Left ventricle myocardium inferior (tissue), 1 donor: ENCODE results near the gene PSG2. TPM values are rescaled to one million over a fixed set of nuclear protein-coding genes. Genes with fewer than 3 reads are reported as not detected.
"Not testable (repeated sequence)": the region's sequence is repeated elsewhere in the genome, so short reads cannot be mapped to it uniquely, and the experiment has no call there.

Experiments used
- DNase-seq: peaks from one replicate; pipeline ENCODE4 v3.0.0-alpha.2; 2020
- H3K27ac ChIP-seq: fragments of 200-600 bp; replicated peaks from 2 replicates; pipeline ENCODE4 v1.8.0; 2021
- H3K27me3 ChIP-seq: fragments of 200-600 bp; 2 replicates; pipeline ENCODE4 v1.8.0; 2021; ENCODE audit warnings: low read depth
- H3K36me3 ChIP-seq: fragments of 200-600 bp; 2 replicates; pipeline ENCODE4 v1.8.0; 2021
- H3K4me1 ChIP-seq: fragments of 200-600 bp; 2 replicates; pipeline ENCODE4 v1.8.0; 2021
- H3K4me3 ChIP-seq: fragments of 200-600 bp; 2 replicates; pipeline ENCODE4 v1.8.0; 2021; ENCODE audit warnings: mild to moderate bottlenecking, moderate library complexity
- H3K9me3 ChIP-seq: fragments of 200-600 bp; replicated peaks from 2 replicates; pipeline ENCODE4 v1.8.0; 2021
- CTCF ChIP-seq: fragments of 200-600 bp; IDR thresholded peaks from 2 replicates; pipeline ENCODE4 v1.8.0; 2021; ENCODE audit warnings: antibody characterized with exemption, mild to moderate bottlenecking, borderline replicate concordance
- intact Hi-C: fragments of 100-400 bp; cut with micrococcal nuclease; formaldehyde crosslinking; loops from one replicate; pipeline ENCODE4 v1.11.0; 2022
- long read RNA-seq: library from polyadenylated mRNA; unstranded; transcript quantifications from one replicate; pipeline ENCODE4 v2.0.0, GENCODE V29; 2021
- total RNA-seq: library from RNA; stranded (reverse); fragmentation: NEBNext Ultra II Directional; extraction: Animal tissue kit (Norgen Biotek cat#: 25700); gene quantifications from one replicate; pipeline ENCODE4 v1.2.1, GENCODE V29; 2021
- donor health status: DM: no; HTN: yes; CAD: no; lungs with severe emphysema.

Gene PSG2
- total RNA-seq = not detected
- long read RNA-seq = 0 reads

DNA sequence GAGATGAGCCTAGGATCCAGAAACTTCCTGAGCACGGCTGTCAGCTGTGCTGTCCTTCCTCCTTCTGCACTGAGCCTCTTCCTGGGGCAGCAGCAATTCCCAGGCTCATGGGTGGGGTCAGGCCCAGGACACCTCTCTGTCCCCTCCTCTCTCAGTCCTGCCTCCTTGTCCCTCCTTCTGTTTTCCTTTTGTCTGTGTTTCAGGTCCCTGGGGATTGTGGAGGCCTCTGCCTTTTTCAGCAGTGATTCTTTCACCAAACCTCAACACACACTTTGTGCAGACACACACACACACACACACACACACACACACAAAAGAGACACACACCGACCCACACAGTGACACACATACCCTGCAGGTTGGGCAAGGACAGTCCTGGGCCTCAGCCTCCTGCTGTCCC, at the start of gene PSG2:
Gene PSG2 (minus strand): TSS at position 101 of the 400 bp plus-strand sequence. CDS start 132 bp downstream, outside the sequence.
- DNase-seq, H3K4me3 ChIP-seq, intact Hi-C loops, H3K9me3 ChIP-seq, H3K27me3 ChIP-seq, H3K4me1 ChIP-seq, H3K27ac ChIP-seq, H3K36me3 ChIP-seq: not testable (repeated sequence)

DNA sequence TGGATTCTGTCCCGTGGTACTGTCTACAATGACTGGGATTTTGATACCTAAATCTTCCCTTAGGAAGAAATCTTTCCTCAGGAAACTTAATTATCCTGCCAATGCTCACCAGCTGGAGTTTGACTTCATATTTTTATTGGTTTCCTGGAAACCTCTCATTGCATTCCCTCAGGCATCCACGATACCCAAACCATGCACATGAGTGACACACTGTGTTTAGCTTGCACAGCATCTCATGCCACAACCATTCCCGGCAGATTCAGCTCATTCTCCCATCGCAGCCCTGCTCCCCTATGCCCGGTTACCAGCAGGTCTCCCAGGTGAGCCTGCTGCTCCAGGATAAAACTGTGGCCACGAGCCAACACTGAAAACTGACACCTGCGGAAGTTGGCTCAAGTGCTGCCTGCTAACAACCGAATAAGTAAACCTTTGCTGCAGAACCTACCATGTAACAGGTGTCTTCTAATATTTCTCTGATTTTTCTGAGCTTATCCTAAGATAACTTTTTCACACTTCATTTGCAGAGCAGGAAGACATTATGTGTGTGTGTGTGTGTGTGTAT, 48.9 kb upstream of the PSG2 start:
- H3K9me3 ChIP-seq, H3K4me3 ChIP-seq, DNase-seq, H3K36me3 ChIP-seq, H3K4me1 ChIP-seq, intact Hi-C loops, H3K27ac ChIP-seq: not testable (repeated sequence)
- H3K27me3 ChIP-seq = peaks cover 18% of the 10 kb centered on the region

DNA sequence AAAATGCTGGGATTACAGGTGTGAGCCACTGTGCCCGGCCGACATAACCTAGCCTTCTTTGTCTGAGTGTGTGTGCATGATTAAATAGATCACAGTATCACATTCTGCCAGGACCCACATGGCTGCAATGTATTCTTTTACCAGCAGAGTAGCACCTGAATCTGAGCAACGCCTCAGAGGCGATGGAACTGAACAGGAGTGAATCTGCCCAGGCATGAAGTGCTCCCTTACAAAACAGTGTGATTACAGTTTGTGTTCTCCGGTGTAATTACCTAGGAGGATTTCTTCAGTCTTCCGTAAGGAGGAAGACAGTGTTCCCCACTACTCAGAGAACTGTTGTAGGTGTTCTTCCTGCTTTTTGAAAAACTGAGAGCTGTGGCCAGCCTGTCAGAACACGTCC, 46.7 kb upstream of the PSG2 start:
- DNase-seq = not testable (repeated sequence)

GRCh38 chr19:43127336-43127735, 44.8 kb upstream of the PSG2 start:
- peaks cover 21% of the 10 kb centered on the region for H3K27me3 ChIP-seq
- intact Hi-C loops, H3K27ac ChIP-seq, H3K36me3 ChIP-seq, H3K9me3 ChIP-seq, H3K4me3 ChIP-seq, DNase-seq, H3K4me1 ChIP-seq: not testable (repeated sequence)

More for the DNA sequence above, 46.7 kb upstream of the PSG2 start:
- intact Hi-C loops, H3K4me1 ChIP-seq, H3K9me3 ChIP-seq, H3K36me3 ChIP-seq, H3K4me3 ChIP-seq, H3K27ac ChIP-seq: not testable (repeated sequence)
- peaks cover 16% of the 10 kb centered on the region for H3K27me3 ChIP-seq

DNA sequence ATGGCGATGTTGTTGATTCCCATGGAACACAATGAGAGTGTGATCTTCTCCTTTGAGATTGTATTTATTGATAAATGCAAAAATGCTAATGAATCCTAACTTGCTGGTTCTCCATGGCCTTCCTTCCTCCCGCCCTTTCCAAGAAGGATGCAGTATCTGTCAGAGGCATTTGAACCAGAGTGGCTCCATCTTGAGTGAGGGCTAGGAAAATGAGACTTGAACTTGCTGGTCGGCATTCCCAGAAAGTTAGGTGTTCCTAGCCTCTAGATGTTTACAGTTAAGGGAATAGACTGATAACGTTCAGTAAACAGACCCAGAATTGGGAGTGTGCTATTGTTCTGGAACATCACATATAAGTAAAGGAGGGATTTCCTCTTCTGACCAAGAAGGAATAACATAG, 44.2 kb upstream of the PSG2 start:
- no peaks in the 10 kb centered on the region for H3K9me3 ChIP-seq
- H3K36me3 ChIP-seq = no peaks in the 10 kb centered on the region
- no peak for TF ChIP-seq CTCF
- H3K27ac ChIP-seq = no peak overlapping the region
- DNase-seq = no peak
- intact Hi-C loops = no loop called here
- no peak overlapping the region for H3K4me3 ChIP-seq
- H3K27me3 ChIP-seq = peaks cover 21% of the 10 kb centered on the region
- no peaks in the 10 kb centered on the region for H3K4me1 ChIP-seq

DNA sequence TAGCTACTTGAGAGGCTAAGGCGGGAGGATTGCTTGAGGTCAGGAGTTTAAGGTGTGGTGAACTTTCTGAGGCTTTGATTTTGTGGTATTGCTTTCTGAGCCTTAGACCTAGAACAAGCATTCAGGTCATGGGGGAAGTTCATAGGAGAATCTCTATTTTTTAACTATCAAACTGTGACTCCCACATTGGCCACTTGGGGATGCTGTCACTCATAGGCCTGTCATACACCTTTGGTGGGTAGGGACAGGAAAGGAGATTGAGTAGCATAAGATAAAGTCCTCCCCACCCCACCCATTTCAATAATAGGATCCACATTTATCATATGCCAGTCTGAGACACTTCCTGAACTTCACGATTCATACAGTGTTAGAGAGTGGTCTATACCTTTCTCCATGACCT, 41.9 kb upstream of the PSG2 start:
- Histone ChIP-seq H3K4me1 (no peaks in the 10 kb centered on the region), H3K27me3 (peaks cover 16% of the 10 kb centered on the region), H3K4me3 (no peak overlapping the region), H3K36me3 (no peaks in the 10 kb centered on the region), H3K9me3 (no peaks in the 10 kb centered on the region), H3K27ac (no peak overlapping the region)
- no peak for DNase-seq
- no peak for TF ChIP-seq CTCF
- intact Hi-C loops = no loop called here

DNA sequence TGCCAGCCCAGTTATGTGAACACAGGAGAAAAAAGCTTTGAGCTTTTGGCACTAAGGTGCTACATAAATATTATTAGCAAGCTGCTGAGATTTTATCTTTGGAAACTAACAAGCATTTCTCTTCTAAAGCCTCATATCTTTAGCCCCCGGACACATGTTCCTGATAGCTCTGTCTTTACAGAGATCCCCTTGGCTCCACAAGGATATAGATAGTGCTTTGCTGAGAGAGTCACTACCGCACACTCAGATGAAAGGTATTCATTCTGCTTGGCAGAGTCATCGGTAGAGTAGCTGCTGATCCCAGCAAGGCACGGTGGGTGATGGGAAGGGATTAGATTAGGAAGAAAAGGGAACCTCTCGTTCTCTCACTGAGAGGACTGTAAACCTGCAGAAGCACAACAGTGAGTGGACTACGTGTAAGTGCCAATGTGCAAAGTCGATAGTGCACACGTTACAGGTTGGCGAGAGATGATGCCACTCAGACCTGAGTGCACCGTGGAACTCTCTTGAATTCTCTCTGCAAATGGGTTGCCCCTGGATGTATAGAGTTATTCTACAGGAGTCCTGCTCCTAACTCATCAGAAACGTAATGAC, 38.0 kb upstream of the PSG2 start:
- H3K36me3 ChIP-seq, H3K4me3 ChIP-seq, H3K27ac ChIP-seq, intact Hi-C loops, DNase-seq, H3K27me3 ChIP-seq, H3K9me3 ChIP-seq, H3K4me1 ChIP-seq: not testable (repeated sequence)

DNA sequence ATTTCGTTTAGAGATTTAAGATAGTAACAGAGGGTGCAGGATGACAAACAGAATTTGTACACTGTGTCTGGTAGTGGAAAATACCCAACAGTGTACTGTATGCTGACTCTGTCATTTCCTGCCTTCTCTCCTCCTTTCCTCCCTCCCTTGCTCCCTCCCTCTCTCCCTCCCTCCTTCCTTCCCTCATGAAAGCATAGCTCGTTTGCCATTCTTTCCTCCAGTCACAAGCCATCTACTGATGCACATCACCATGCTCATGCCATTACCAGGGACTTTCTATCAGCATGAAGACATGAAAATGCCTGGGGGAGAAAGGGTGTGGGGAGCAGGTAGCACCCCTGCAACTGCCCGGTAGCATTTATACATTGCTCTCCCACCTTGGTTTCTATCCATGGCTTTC, 37.0 kb upstream of the PSG2 start:
- H3K27ac ChIP-seq, DNase-seq, H3K36me3 ChIP-seq, H3K4me1 ChIP-seq, H3K9me3 ChIP-seq, H3K27me3 ChIP-seq, intact Hi-C loops, H3K4me3 ChIP-seq: not testable (repeated sequence)

DNA sequence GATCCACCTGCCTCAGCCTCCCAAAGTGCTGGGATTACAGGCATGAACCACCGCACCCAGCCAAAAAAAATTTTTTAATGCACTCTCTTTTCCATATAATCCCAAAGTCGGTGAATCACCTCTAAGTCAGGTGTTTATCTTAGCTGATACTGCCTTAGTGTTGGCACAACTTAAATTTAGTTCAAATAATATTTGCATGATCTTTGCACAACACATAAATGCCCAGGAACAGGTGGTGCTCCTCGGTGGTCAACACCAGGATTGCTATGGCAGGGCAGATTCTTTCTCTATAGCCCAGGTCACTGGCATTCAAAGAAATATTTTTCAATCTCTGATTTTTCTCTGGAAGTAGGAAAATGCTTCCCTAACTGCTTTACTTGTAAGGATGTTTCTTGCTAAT, 33.9 kb upstream of the PSG2 start:
- H3K4me1 ChIP-seq, H3K27me3 ChIP-seq, intact Hi-C loops, H3K27ac ChIP-seq, H3K9me3 ChIP-seq, H3K36me3 ChIP-seq, DNase-seq, H3K4me3 ChIP-seq: not testable (repeated sequence)

DNA sequence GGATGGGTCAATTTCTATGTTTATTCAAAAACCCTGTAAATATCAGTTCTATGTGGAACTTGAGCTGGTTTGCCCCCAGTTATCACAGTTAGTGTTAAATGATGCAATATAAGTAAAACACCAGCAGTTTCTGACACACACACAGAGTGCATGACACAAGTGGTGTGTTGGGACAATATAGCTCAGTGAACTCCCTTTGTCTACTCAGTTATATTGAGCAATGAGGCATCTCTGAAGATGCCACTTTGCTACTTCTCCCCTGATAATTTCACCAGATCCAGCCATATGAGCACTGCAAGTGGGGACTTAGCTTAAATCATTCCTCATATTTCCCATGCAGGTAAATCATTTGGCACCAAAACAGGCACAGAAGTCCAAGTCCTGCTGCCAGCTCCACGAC, 33.0 kb upstream of the PSG2 start:
- H3K9me3 ChIP-seq, H3K36me3 ChIP-seq, H3K4me3 ChIP-seq, H3K4me1 ChIP-seq, DNase-seq, intact Hi-C loops, H3K27me3 ChIP-seq, H3K27ac ChIP-seq: not testable (repeated sequence)

DNA sequence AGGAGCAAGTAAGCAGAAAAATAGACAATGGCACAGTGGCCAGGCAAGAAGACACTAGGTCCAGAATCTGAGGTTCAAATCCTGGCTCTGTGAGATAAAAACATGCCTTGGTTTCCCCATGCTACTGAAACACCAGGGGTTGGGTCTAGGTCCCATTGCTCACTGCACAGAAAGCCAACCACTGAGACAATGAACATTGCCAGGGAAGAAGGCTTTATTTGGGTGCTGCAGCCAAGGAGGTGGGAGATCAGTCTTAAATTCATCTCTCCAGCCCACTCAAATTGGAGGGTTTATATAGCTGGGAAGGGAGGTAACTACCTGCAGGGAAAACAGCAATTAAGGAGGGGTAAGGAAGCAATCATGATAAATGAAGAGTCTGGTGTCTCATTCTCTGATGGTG, 32.6 kb upstream of the PSG2 start:
- H3K4me1 ChIP-seq, intact Hi-C loops, H3K27ac ChIP-seq, DNase-seq, H3K4me3 ChIP-seq, H3K36me3 ChIP-seq, H3K27me3 ChIP-seq, H3K9me3 ChIP-seq: not testable (repeated sequence)

- H3K36me3 ChIP-seq, H3K4me3 ChIP-seq, H3K9me3 ChIP-seq, H3K4me1 ChIP-seq, H3K27me3 ChIP-seq, intact Hi-C loops, H3K27ac ChIP-seq, DNase-seq: not testable (repeated sequence)
Measured at GRCh38 chr19:43114626-43115025, 32.1 kb upstream of the PSG2 start.
